AG09309 (cell line): ENCODE results near the gene AXIN2.
A peak's percentile ranks its signal among the peaks of the same experiment; 100 is the strongest.

Source experiments
- DNase-seq: peaks from one replicate; pipeline ENCODE4 v3.0.0-alpha.2; 2010; ENCODE audit warnings: low read depth
- H3K4me3 ChIP-seq: 2 replicates; pipeline ENCODE4 v1.5.1; 2011; ENCODE audit warnings: mild to moderate bottlenecking, low read depth, low read length, moderate library complexity; ENCODE audit not compliant: control insufficient read depth
- CTCF ChIP-seq: IDR thresholded peaks from 2 replicates; pipeline ENCODE4 v1.5.1; 2011; ENCODE audit warnings: mild to moderate bottlenecking, low read depth, low read length, inconsistent platforms; ENCODE audit not compliant: insufficient read depth, control insufficient read depth; ENCODE audit errors: missing control alignments

AXIN2 gene

GRCh38 chr17:65561452-65562205, at the start of gene AXIN2:
TSS of gene AXIN2 (minus strand) at chr17:65561648. CDS start at chr17:65558620, 3,028 bp downstream.
- peak within 1 kb of the TSS; percentile 55 for H3K4me3 ChIP-seq
- no peak for TF ChIP-seq CTCF
- DNase-seq = peak; percentile 38

- H3K4me3 ChIP-seq = no peak overlapping the region
- DNase-seq = no peak
- TF ChIP-seq CTCF = no peak
Measured at GRCh38 chr17:65609749-65610148, 48.3 kb upstream of the AXIN2 start.

GRCh38 chr17:65609286-65609685, 47.8 kb upstream of the AXIN2 start:
- DNase-seq = no peak
- no peak overlapping the region for H3K4me3 ChIP-seq
- no peak for TF ChIP-seq CTCF

- DNase-seq = no peak
Measured at GRCh38 chr17:65604070-65604469, 42.6 kb upstream of the AXIN2 start.

GRCh38 chr17:65601881-65602280, 40.4 kb upstream of the AXIN2 start:
- no peak for DNase-seq
- no peak for TF ChIP-seq CTCF

More at GRCh38 chr17:65604070-65604469, 42.6 kb upstream of the AXIN2 start:
- no peak overlapping the region for H3K4me3 ChIP-seq
- TF ChIP-seq CTCF = no peak

GRCh38 chr17:65601145-65601544, 39.7 kb upstream of the AXIN2 start:
- TF ChIP-seq CTCF = no peak
- H3K4me3 ChIP-seq = no peak overlapping the region
- no peak for DNase-seq

More at GRCh38 chr17:65601881-65602280, 40.4 kb upstream of the AXIN2 start:
- no peak overlapping the region for H3K4me3 ChIP-seq
